Stimulated activated CD8-positive, alpha-beta memory T cell treated with anti-CD3 and anti-CD28 coated beads, Interleukin-15, amount 100 ng/mL, for 48 hours (primary cell): Measurements from ENCODE around the gene TMA16.
A peak's percentile ranks its signal among the peaks of the same experiment; 100 is the strongest.
"Not testable (repeated sequence)": the region's sequence is repeated elsewhere in the genome, so short reads cannot be mapped to it uniquely, and the experiment has no call there.

Source experiments
- DNase-seq, 2 donors: peaks; one replicate each; pipeline ENCODE4 v3.0.0-alpha.2; 2020; ENCODE audit warnings: low read depth in 2 of 2

Gene TMA16

GRCh38 chr4:163494360-163495241 is at the start of gene TMA16:
Gene TMA16 (plus strand): TSS chr4:163494690. CDS start chr4:163494802, 112 bp downstream.
- DNase-seq: peak; percentile 78 to 83

DNA sequence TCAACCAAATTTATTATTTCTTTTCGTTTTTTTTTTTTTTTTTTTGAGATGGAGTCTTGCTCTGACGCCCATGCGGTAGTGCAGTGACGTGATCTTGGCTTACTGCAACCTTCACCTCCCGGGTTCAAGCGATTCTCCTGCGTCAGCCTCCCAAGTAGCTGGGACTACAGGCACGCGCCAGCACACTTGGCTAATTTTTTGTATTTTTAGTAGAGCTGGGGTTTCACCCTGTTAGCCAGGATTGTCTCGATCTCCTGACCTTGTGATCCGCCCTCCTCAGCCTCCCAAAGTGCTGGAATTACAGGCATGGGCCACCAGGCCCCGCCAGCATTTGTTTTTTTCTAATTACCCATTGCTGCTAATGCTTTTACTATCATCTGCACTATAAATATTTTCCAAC is 47.5 kb upstream of the TMA16 start:
- DNase-seq: not testable (repeated sequence)

GRCh38 chr4:163447481-163447880 is 47.0 kb upstream of the TMA16 start:
- no peak for DNase-seq

DNA sequence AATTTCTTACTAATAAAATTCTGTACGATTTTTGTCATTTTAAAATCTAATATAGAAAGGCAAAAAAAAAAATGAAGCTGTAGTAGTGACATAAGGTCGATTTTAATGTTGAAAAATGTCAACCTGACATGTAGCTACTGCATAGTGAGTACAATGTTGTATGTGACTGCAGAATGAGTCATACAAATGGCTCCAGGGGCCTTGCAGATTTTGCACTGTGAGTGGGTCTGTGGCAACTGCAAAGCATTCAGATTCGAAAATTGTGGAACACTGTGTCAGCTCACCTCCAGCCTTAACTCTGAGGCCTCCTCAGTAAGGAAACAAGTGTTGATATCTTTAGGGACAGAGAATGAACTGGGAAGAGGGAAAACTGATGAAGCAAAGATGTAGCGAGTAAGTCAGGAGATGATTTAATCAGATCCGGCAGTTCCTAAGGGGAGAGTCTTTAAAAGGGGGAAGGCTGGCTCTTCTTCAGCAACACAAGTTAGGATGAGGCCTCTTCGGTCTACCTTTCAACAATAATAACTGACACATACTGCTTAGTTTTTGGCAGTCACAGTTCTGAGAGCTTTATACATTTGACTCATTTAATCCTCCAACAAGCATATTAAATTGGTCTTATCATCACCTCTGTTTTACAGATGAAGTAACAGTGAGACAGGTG is 45.8 kb upstream of the TMA16 start:
- no peak for DNase-seq

DNA sequence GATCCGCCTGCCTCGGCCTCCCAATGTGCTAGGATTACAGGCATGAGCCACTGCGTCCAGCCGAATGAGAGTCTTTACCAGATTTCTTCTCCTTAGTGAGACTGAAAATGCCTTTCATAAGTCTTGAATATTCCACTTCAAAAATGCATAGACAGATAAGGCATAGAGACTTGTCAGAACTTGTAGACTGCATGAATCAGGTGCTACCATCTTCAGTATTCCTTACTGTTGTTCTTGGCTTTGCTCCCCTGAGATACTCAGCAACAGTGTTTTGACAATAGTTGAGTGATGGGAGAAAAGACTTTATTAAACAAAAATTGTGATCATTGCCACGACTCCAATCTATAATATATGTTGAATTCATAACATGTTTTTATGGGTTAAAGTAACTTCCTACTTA is 31.9 kb upstream of the TMA16 start:
- no peak for DNase-seq

DNA sequence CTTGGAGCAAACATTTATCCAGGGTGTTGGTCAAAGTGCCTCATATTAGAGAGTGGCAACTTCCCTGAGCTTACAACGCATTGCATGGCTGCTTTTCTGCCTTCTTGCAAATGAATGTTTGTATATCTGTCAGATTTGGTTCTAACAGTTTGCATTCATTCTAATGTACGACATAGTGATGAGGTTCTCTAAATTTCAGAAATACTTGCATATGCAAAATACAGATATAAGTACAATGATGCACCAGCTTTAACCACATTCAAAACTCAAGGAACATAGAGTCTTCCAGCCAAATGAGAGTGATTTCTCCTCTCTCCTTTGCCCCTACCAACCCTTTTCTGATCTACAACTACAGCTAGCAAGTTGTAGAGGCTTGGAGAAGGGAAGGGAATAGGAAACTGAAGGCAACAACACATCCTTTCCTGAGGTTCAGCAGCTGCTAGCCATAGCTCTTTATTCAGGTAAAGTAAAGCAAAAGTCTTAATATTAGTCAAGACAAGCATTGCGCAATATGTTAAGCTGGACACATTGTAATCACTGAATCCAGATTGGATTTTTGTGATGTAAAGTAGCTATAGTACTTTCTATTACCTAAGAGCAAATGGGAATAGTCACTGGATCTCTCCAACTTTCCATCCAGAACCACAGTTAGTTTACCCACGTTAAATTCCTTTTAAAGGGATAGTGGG is 27.3 kb upstream of the TMA16 start:
- DNase-seq: no peak

DNA sequence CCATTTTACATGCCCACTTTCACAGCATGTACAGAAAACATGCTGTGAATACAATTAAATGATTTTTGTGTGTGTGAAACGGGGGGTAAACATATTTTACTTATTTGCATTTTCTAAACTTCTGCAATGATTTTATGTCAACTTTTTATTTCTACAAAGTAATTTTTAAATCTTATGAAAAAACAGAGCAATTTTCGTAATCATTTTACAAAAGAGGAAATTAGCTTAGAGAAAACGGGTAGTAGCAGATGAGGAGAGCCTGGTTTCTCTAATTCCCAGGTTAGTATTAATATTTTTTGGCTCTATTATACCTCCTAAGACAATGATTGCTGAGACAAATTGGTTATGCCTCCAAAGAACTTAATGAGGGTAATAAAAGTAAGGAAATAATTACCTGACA is 24.1 kb upstream of the TMA16 start:
- no peak for DNase-seq

GRCh38 chr4:163473130-163473529 is 21.4 kb upstream of the TMA16 start:
- DNase-seq: no peak

DNA sequence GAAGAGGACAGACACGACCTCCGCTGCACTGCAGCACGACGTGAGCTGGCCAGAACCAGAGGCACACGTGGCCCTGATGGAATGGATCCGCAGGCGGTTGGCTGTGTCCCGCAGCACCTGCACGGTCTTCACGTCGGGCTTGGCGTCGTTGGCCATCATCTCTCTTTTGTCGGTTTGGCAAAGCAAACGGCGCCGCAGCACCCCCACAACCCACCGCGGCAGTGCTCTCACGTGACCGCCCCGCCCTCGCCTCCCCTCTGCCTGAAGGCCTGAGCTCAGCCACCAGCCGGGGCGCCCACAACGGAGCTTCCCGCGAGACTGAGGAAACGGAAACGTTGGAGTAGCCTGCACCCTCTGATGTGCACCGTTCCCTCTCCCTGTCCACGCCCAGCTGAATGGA is 20.9 kb upstream of the TMA16 start, which contains the start of gene TKTL2:
TSS of gene TKTL2 (minus strand) at position 179 of the 400 bp plus-strand sequence. CDS start at position 159, 20 bp downstream.
- DNase-seq: no peak

GRCh38 chr4:163474027-163474426 is 20.5 kb upstream of the TMA16 start:
- no peak for DNase-seq

- no peak for DNase-seq
These were observed 17.6 kb upstream of the TMA16 start for GRCh38 chr4:163476761-163477438.

- DNase-seq: no peak
These were observed 12.3 kb upstream of the TMA16 start for GRCh38 chr4:163482190-163482589.

- peak; percentile 4 to 8 for DNase-seq
These were observed 9.6 kb upstream of the TMA16 start for GRCh38 chr4:163484906-163485305.

DNA sequence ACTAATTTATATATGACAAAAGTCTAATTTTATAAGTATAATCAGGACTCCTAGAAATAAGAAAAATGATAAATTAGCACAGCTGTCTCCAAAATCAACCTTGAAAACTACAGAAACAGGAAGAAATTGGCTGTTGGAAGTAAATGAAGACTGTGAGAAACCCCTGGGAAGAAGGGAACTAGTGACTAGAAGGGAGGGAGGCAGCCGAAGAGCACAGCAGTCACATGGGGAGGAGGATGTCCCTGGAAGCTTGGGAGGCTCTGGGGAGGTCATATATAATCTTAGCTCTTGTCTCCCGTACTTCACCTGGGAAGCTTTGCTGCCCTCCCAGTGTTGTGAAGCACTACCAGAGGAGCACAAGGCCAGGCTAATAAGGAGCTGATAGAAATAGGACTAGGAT is 8.9 kb upstream of the TMA16 start:
- no peak for DNase-seq

- DNase-seq: no peak
These were observed 8.2 kb upstream of the TMA16 start for GRCh38 chr4:163486321-163486720.

GRCh38 chr4:163489929-163490328 is 4.6 kb upstream of the TMA16 start:
- DNase-seq: no peak

- no peak for DNase-seq
These were observed 1.5 kb upstream of the TMA16 start for GRCh38 chr4:163492951-163493504.

DNA sequence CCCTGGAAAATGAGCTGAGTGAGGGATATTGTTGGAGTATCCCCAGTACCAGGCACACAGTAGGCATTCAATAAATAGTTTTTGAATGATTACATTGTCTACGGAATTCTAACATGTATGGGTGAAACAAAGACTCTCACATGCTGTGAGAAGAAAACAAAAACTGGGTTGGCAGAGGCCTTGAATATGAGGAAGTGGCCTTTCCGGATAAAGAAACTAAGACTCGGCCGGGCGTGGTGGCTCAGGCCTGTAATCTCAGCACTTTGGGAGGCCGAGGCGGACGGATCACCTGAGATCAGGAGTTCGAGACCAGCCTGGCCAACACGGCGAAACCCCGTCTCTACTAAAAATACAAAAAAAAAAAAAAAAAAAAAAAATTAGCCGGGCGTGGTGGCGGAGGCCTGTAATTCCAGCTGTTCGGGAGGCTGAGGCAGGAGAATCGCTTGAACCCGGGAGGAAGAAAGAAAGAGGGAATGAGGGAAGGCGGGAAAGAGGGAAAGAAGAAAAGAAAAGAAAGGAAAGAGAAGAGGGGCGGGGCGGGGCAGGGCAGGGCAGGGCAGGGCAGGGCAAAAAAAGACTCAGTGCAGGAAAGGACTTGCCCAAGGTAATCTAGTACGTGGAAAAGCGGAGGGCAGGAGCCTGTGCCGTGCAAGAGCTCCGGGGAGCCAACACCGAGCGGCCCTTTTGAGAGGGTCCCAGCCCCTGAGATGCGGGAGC is 689 bp upstream of the TMA16 start:
- no peak for DNase-seq

DNA sequence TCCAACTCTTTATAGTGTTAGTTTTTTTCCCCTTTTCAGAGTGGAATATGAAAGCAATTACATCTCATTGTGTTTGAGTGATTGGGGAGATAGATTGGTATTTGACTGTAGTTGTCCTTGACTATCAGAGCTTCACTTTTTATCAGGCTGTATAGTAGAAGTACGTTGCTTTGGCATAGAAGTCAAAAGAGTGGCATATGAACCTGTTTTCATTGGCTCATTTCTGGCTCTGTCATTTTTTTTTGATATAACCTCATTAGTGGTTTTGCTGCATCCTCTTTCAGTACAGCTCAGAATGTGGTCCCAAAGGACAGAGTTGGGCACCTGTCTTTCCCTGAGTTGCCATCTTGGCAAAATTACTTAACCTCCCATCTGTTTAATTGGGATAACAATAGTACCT is 1.4 kb downstream of the TMA16 start:
- no peak for DNase-seq

GRCh38 chr4:163500586-163500985 is 6.1 kb downstream of the TMA16 start:
- DNase-seq: no peak

DNA sequence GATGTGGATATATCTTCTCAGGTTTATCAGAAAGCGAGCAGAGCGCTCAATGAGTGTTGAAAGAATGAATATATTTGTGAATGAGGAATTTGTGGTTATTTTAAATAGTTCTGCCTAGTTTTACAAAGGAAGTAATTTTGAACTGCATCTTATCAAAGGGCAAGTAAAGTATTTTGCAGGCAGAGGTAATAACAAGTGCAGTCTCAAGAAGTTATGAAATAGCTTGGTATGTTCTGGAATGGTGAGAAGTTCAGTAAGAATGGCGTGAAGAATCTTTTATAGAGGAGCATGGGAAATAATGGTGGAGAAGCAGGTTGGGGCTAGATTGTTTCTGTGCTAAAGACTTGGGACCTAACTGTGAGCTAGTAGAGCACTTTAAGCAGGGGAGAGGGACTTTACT is 10.9 kb downstream of the TMA16 start:
- no peak for DNase-seq
